Stimulated activated naive CD8-positive, alpha-beta T cell treated with anti-CD3 and anti-CD28 coated beads, Interleukin-15, Interleukin-2, amounts not matched to agents 100 U/mL and 50 U/mL, for 24 hours (primary cell): ENCODE data around the gene NR5A2.

Source experiments
- ATAC-seq: fragments of 150-1000 bp; cut with Tn5 transposase; one replicate; pipeline ENCODE4 v1.10.0; 2021
- DNase-seq: peaks from one replicate; pipeline ENCODE4 v3.0.0; 2021

Gene NR5A2

DNA sequence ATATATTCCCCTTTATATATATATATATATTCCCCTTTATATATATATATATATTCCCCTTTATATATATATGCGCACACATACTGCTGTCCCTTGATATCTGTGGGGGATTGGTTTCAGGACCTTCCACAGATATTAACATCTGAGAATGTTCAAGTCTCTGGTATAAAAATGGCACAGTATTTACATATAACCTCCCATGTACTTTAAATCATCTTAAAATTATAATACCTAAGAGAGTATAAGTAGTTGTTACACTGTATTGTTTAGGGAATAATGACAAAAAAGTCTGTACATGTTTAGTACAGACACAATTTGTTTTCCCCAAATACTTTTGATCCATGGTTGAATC lies 45.8 kb downstream of the NR5A2 start:
- ATAC-seq: no peak
- DNase-seq: no peak

DNA sequence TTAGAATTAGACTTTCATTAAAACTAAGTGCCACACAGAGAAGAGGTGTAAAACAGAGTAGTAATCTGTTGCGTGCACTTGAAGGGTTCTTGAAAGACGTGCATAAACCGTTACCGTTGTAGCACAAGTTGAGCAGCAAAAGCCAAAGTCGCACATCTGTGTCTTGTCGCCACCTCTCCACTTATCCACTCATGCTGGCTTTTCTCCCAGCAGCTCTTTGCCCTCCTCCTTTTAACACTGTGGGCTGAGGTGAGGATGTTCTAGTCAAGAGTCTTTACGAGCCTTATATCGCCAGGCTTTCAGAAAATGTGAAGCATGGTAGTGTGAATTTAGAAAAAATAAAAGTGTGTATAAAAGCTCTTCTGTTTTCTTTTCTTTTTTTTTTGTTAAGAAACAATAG lies 48.0 kb downstream of the NR5A2 start:
- no peak for DNase-seq
- ATAC-seq: no peak

DNA sequence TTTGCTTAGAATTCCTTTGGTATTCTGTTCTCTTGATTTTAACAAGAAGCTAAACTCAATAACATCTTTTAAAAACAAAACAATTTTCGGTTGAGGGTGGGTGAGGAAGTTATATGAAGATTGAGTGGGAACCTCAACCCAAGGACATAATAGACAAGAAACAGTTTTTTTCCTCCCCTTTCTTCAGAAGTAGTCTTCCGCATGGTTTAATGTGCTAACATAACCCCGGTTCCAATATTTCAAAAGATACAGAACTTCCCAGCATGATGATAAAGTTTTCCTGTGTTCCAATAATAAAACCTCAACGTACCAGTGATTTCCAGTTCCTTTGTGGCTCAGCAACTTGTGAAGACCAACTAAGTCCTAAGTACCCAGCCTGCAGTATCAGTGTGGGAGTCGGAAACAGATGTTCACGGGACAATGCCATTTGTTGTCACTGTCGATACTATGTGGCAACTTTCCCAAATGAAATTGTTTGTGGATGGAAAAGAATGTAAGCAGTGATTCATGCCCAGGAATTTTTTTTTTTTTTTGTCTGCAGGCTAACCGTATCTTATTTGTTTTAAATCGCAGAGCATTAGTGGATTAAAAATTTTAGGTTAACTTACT lies 48.5 kb downstream of the NR5A2 start:
- DNase-seq (no peak), ATAC-seq (no peak)

DNA sequence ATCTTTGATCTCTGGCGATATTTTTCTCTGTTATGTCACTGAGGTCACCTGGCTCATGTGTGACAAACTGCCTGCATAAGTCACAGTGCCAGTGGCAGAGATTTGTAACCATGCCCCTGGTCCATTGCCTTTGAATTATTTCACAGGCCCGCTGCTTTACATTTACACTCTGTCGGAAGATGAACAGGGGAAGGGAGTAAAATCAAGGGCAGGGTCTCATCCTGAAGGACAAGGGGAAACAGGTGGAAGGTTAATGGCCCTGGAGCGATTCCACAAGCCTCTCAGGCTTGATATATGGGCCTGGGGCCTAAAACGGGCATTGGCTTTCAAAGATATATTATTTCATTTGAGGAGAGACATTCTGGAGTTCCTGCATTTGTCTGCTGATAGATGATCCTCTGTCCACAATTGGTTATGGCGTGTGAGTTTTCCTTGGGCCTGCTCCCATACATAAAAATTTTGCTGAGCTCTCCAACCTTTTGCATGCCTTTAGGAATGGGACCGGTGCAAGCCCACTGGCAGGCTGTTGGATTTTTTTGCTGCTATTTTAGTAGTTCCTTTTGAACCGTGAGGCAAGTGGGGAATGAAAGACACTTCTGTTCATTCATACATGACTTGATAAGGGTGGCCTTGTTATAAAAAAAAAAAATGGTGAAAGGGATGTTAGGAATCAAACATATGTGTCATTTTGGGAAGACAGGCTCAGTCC lies 51.9 kb downstream of the NR5A2 start:
- DNase-seq (no peak), ATAC-seq (no peak)

DNA sequence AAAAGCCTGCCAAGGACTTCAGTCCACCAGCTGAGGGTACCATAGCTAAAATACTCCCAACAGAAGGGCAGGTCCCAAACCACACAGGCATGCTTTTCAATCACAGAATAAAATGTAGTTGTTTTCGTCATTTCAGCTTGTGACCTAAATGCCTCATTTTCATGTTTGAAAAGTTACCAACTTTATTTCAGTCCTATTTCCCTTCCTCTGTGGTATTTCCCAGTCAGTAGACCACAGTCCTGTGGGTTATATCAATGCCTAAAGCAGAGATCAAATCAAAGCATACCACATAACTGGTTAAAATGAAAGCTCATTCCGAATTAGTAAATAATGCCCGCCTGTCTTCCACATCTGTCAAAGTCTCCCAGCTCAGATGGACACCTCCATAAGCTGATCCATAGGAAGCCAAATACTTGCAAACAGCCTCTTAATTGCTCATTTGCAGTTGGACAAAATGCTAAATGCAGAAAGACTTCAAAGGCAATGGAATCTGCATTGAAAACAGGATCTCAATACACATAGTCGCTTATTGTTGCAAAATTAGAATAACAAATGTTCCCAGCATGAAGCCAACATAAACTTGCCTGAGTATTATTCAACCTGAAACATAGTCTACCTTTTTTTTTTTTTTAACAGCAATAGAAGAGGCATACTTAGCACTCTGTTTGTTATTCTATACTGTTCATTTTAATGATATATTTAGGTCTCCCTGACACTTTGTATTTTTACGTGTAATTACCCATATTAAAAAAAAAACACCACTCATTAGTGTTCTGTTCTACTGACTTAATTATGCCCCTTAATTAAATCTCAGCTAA lies 53.9 kb downstream of the NR5A2 start:
- DNase-seq: no peak
- ATAC-seq: no peak

DNA sequence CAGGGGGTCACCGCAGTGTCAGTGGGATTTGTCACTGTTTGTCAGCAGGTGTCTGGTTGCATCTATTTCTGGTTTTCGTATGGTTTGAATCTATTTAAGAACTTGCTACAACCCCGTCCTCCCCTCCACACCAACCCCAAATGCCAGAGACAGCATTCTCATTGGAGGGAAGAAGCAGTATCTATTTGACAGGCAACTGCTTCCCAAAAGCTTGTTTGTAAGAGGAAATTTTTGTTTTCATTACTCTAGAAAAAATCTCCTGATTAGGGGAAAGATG lies 54.4 kb downstream of the NR5A2 start:
- no peak for ATAC-seq
- no peak for DNase-seq

DNA sequence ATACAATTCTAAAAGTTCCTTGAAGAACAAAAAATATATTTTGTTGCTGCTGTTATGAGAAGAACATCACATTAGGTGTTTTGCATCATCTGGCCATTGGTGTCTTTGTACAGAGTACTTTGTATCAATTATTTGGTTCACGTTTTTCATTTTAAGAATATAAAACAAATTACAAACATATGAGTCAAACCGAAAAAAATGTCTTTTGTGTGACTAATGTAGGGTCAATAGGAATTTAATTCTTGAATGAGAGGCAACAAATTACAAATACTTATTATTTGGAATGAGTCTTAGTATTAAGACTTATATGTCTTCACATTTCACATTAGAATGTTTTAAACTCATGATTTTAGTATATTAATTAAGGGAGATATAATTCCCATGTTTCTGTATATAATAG lies 54.8 kb downstream of the NR5A2 start:
- DNase-seq (no peak), ATAC-seq (no peak)

DNA sequence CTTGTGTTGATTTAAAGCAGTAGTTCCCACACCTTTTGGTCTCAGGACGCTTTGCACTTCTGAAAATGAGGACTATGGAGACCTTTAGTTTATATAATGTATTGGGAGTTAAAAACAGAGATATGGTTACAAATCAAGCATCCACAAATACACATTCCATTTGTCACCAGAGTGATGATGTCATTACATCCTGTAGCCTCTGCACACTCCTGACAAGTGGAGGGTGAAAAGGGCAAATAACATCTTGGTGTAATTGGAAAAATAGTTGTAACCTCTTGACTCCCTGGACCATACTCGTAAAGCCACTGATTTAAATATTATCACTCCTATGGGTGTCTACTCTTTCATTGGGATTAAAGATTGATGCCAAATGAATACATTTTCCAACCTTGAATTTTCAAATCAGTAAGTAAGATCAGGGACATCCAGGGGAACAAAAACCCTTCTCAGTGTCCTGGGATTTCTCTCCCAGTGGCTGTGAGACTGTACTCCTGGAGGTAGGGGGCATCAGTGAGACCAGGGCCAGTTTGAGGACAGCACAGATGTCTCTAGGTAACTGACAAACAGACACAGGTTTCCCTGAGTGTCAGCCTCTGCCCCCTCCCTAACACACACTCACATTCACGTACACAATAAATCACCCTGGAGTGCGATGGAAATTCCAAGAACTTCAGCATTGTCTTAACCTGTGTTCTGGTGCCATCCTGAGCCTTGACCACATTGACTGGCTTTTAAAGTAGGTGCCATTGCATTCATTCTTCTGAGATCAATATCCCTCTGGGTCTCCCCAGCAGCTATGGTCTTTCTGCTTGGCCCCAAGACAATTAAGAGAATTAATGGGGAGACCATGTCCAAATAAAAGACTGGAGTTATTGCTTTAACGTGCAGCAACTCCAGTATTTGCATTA lies 63.0 kb downstream of the NR5A2 start:
- ATAC-seq: no peak
- DNase-seq: no peak

DNA sequence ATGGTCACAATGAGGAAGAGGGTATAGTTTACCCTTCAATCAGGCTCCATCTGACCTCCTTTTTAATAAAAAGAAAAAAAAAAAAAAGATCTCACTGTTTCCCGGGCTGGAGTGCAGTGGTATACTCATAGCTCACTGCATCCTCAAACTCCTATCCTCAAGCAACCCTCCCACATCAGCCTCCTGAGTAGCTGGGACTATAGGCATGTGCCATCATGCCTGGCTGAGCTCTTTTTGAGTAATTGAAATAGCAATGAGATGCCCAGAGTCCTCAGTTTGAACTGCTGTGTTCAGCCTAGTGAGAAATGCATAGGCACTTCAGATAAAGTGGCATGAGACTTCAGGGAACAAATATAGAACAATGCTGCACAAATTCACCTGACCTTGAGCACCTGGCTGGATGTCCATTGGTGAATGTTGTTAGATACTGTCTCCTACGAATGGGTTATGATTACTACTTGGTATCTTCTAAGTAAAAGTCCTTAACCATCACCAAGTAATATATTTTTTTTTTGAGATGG lies 67.6 kb downstream of the NR5A2 start:
- ATAC-seq: no peak
- no peak for DNase-seq

DNA sequence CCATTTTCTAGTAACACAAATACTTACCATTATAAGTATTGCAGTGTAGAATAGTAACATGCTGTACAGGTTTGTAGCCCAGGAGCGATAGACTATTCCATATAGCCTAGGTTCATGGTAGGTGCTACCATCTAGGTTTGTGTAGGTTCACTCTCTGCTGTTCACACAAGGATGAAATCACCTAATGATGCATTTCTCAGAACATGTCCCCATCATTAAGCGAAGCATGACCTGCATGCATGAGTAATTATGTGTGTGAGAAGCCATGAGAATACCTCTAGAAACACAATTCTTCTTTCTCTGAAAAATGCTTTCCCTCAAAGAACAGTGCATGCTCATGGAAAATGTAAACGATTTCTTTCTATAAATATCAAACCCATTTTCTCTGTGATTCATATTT lies 69.3 kb downstream of the NR5A2 start:
- DNase-seq (no peak), ATAC-seq (no peak)

DNA sequence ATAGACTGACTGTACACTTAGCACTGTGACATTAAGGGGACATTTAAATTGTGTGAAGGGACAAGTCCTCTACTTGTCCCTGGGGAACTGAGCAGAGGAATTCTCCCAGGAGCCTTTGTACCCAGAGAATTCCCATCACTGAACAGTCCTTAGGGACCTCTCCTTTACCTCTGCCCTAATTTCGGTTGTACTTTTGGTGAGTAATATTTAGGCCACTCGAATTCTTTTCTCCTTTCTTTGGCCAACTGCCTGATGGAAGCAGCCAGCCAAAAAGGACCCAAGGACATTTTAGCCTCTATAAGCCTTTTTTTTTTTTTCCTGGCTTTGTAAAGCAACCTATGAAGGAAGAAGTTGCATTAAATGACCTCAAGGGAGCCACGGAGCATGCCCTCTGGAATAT lies 71.5 kb downstream of the NR5A2 start:
- no peak for ATAC-seq
- DNase-seq: no peak

DNA sequence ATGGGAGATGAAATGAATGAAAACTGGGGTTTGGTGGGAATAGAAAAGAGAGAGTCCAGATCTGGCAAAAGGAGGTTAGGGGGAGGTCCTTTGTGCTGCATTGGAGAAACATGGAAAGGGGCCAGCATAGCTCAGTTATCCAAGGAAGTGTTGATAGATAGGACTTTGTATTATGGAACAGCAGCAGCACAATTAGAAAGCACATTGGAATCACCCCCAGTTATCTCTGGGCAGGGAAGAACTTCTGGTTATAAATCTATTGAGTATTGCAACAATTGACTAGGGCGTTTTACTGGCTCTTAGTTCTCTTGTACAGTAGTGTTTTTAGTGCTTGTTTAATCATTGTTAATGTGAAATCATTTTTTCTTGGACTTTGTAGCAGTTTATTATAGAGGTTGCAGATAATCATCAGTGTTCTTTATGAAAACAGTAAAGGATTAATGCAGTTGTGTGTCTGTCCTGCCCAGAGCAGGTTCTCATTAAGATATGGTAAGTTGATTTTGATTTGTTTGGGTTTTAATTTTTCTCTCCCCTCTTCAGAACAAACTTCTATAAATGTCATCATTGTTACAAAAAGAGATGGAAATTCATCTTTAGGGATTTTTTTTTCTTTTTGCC lies 76.6 kb downstream of the NR5A2 start:
- DNase-seq (no peak), ATAC-seq (no peak)

DNA sequence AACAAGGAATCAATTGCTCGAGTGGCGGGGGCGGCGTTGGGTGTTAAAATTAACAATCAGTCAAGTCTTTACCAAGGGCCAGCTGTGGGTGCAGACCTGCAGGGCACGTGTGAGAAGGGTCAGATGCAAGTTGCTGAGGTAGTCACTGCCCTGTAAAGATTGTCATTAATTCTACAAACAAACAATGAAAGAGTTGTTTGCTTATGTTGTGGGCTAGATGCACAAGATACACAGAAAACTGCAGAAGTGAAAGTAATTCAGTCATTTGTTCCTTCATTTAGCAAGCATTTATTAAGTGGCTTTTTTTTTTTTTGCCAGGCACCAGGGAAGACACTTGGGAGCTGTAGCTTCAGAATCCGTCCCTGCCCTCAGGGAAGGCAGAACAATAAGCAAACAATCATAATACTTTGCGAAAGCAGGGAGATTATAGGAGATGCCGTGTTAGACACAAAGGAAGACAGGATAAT lies 79.5 kb downstream of the NR5A2 start:
- ATAC-seq (no peak), DNase-seq (no peak)

DNA sequence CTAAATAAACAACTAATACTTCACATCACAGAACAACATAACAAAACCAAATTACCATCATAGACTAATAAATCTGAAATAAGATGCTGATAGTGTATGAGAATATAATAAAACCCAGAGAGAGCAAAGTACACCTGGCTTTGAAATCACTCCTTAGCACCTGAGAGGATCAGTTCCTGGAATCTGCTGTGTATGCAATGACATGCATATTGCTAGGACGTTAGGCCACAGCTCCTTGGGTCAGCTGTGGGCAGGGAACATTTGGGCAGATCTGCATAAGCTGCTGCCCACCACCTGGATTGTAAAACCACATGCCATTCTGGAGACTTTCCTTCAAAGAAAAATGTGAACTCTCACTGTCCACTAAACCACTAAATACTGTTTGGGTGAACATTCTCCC lies 81.1 kb downstream of the NR5A2 start:
- ATAC-seq (no peak), DNase-seq (no peak)

DNA sequence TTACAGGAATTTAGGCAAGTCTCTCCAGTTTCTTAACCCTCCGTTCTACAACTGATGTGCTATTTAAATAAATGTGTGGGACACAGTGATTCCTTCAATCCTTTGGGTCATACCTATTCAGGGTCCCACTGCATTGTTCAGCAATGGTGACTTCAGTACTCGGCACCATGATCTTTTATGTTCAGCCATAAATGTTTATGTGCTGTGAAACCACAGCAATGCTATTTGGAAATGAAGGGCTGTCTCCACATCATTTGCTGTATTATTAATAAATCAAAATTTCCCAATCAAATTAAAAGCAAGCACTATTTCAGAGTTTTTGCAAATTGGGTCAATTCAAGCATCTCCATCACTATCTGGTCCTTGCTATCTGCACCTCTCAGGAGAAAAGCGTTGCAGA lies 84.8 kb downstream of the NR5A2 start:
- no peak for ATAC-seq
- DNase-seq: no peak

DNA sequence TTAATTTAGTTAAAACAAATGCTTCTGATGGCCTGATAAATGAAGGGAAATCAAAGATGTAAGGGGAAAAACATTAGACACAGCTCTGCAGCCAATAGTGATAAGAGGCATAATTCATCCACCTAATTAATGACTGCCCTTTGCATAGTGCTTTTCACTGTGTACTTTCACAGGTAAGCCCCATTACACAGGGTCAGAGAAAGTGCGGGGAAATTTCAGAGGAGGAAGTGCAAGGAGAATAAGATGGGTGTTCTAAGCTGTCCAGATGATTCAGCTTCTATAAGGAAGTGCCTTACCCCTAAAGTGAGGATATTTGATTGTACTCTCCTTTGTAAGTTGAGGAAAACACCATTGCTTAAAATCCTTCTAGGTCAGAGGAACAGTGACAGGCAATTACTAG lies 88.0 kb downstream of the NR5A2 start:
- ATAC-seq (no peak), DNase-seq (no peak)

DNA sequence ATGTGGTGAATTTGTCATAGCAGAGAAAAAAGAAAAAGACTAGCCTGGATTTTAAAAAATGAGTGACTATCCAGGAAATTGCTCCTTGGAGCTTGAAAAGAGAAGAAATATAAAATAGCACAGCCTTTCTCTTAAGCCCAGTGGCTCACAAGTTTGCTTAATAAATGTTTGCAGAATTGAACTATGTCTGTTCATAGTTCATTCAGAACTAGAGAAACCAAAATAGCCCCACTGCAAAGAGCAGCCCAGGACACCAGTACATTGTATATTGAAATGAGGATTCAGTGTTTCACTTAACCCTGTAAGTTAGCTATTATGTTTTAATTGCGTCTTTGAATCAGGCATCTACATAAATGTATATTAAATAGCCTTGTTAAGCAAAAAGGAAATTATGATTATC lies 88.8 kb downstream of the NR5A2 start:
- DNase-seq (no peak), ATAC-seq (no peak)

DNA sequence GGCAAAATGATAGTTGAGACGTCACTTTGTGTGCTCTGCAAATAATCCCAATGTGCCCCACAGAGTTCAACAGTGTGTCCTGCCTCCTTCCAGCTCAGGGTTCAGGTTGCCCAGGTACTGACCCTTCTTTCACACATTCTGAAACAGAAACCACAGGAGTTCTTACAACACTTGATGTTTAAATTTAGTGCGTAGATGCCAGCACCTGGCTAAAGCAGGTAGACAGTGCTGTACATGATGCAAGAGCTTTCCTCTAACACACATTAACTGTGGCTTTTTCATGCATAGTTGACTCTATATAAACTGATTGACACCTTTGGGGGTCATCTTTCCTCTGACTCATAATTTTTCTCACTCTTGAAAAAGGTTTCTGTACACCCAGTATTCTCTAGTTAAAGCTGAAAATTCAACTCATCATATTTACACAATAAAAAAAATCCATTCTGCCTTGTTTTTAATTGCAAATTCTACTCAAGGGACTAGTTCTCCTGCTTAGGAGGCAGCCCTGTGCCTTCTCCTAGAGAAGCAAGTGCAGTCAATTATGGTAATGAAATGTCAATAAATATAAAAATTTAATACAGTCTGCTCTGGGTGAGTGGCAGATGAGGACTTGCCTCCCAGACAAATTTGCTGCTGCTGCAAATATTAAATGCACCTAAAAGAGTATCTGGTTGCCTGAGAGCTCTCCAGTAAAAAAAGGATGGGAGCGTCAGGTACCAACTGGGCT lies 91.4 kb downstream of the NR5A2 start:
- ATAC-seq: no peak
- DNase-seq: no peak

DNA sequence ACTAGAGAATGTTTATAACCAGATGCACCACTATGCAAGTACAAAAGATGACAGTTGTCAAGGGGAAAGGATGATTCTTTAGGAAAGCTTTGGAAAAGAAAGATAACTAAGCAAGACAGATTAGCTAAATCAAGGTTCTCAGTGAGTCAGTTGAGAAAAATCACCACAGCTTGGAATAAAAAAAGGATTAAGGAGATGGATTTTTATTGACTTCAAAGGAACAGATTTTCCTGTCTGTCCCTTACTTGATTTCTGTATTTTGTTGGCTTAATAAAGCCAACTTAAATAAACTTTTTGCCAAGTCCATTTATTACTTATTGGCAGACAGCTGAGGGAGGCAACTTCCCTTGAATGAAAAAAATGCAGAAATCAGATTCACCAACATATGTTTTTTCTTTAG lies 93.9 kb downstream of the NR5A2 start:
- DNase-seq (no peak), ATAC-seq (no peak)

DNA sequence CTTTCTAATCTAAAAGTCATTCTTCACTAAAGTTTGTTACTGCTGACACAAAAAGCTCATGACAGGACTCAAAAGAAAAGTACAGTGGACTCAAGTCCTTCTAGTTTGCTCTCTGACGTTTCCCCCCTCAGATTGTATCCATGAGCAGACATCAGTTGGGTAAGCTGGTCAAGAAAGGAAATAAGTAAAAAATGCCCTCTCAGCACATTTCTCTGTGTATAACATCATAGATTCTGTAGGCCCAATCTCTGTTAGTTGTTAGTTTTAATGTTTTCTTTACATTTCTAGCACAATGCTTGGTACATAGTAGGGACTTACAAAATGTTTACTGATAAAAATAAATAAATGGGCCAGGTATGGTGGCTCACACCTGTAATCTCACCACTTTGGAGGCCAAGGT lies 96.8 kb downstream of the NR5A2 start:
- ATAC-seq (no peak), DNase-seq (no peak)

DNA sequence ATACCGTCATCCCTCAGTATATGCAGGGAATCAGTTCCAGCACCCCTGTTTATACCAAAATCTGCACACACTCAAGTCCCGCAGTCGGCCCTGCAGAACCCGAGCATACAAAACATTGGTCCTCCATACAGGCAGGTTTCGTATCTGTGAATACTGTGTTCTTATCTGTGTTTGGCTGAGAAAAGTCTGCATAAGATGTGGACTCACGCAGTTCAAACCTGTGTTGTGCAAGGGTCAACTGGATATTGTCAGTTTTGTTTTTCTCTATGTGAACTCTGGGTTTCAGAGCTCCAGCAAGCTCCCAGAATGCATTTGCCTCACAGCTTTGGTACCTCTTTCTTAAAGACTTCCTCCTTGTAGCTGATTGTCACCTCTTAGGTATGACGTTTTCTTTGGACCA lies 100.6 kb downstream of the NR5A2 start:
- ATAC-seq (no peak), DNase-seq (no peak)
